GM18909 (cell line): ENCODE data around the gene PEX11G.
"Not testable (repeated sequence)": the region's sequence is repeated elsewhere in the genome, so short reads cannot be mapped to it uniquely, and the experiment has no call there.

Experiments
- ATAC-seq: cut with Tn5 transposase; IDR thresholded peaks from one replicate; pipeline ENCODE4 v1.9.1; 2021; ENCODE audit warnings: mild to moderate bottlenecking; ENCODE audit not compliant: unreplicated experiment, poor library complexity

The PEX11G gene

GRCh38 chr19:7470540-7471305, 18.1 kb downstream of the PEX11G start:
- no peak for ATAC-seq

- no peak for ATAC-seq
These were observed 19.1 kb downstream of the PEX11G start for GRCh38 chr19:7469669-7470285.

GRCh38 chr19:7468840-7469239, 20.0 kb downstream of the PEX11G start:
- no peak for ATAC-seq

GRCh38 chr19:7467009-7467989, 21.5 kb downstream of the PEX11G start:
- no peak for ATAC-seq

GRCh38 chr19:7463575-7463974, 25.3 kb downstream of the PEX11G start:
- ATAC-seq: no peak

GRCh38 chr19:7461841-7462629, 26.8 kb downstream of the PEX11G start:
- ATAC-seq: no peak

GRCh38 chr19:7460562-7460966, 28.3 kb downstream of the PEX11G start:
- no peak for ATAC-seq

GRCh38 chr19:7459773-7460172, 29.1 kb downstream of the PEX11G start:
- no peak for ATAC-seq

- ATAC-seq: no peak
These were observed 30.2 kb downstream of the PEX11G start for GRCh38 chr19:7458675-7459074.

GRCh38 chr19:7456964-7457541, 31.8 kb downstream of the PEX11G start:
- no peak for ATAC-seq

- ATAC-seq: no peak
These were observed 33.1 kb downstream of the PEX11G start for GRCh38 chr19:7455600-7456296.

- ATAC-seq: no peak
These were observed 33.8 kb downstream of the PEX11G start for GRCh38 chr19:7454998-7455397.

- no peak for ATAC-seq
These were observed 38.3 kb downstream of the PEX11G start for GRCh38 chr19:7450243-7451223.

- ATAC-seq: not testable (repeated sequence)
These were observed 39.3 kb downstream of the PEX11G start for GRCh38 chr19:7449391-7450070.

- no peak for ATAC-seq
These were observed 41.2 kb downstream of the PEX11G start for GRCh38 chr19:7447648-7448047.

GRCh38 chr19:7445104-7445503, 43.7 kb downstream of the PEX11G start:
- ATAC-seq: no peak

- no peak for ATAC-seq
These were observed 44.8 kb downstream of the PEX11G start for GRCh38 chr19:7444042-7444441.
